RPMI7951 (cell line): ENCODE measurements around the gene MAMDC2. TPM values are rescaled to one million over a fixed set of nuclear protein-coding genes. Genes with fewer than 3 reads are reported as not detected.
A peak's percentile ranks its signal among the peaks of the same experiment; 100 is the strongest.
"Not testable (repeated sequence)": the region's sequence is repeated elsewhere in the genome, so short reads cannot be mapped to it uniquely, and the experiment has no call there.

Experiments
- DNase-seq: peaks from one replicate; pipeline ENCODE4 v3.0.0-alpha.2; 2012; ENCODE audit warnings: low read depth
- total RNA-seq: library from RNA; depleted of rRNA; stranded (reverse); fragments of >200 nt; shearing (Covaris generic); gene quantifications from 2 replicates; pipeline ENCODE4 v1.2.3, GENCODE V29; 2014

MAMDC2 gene
- total RNA-seq, 1 experiment from 2014 or later = not detected

DNA sequence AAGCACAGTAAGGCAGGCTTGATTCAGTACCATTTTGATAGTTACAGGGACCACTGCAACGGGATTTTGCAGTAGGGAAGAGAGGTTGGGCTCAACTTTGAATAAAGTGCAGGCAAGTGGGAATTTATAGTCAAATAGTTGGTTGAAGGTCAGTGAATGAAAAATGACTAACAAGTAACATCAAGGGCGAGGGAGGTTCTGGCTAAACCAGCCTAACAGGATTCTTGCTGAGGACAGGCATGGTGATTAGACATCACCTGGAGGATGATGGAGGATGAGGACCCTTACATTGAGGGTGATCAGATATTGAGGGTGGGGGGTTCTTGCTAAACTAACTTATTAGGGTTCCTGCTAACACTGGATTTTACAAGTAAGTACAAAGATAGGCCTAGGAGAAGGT is 149.1 kb downstream of the MAMDC2 start:
- DNase-seq = no peak

DNA sequence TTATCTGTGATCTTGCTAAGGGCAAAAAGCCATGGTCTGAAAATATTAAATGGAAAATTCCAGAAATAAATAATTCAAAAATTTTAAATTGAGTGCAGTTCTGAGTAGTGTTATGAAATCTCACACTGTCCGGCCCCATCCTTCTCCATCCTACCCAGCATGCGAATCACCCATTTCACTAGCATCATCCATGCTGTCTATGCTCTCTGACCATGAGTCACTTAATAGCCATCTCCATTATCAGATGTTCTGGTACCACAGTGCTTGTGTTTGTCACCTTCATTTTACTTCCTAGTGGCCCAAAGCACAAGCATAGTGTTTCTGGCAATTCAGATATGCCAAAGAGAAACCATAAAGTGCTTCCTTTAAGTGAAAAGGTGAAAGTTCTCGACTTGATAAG is 151.8 kb downstream of the MAMDC2 start:
- no peak for DNase-seq

DNA sequence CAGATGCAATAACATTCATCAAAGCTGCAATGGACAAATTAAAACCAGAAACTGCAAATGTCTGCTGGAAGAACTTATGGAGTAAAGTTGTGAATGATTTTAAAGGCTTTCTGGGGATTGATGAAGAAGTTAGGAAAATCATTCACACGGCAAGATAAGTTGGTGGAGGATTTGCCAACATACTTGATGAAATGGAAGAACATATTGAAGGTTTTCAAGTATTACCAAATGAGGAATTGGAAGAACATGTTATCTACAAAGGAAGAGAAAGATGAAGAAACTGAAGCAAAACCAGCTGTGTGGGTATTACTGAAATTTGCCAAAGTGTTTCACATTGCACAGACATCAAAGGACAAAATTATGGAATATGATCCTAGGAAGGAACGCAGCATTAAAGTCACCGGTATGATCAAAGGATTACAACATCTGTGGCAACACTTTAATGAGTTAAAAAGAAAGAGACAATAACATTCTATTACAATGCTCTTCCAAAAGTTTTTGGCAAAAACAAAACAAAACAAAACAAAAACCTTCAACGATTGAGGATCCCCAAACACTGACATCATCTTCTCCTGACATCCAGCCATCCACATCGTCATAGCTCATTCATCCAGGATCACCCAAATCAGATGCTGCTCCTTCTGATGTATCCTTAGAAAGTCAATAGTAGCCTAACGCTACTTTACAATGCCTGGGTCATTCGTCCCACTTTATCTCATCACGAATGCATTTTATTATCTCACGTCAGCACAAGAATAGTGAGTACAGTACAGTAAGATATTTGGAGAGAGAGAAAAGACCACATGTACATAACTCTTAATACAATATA is 153.8 kb downstream of the MAMDC2 start:
- DNase-seq = no peak

DNA sequence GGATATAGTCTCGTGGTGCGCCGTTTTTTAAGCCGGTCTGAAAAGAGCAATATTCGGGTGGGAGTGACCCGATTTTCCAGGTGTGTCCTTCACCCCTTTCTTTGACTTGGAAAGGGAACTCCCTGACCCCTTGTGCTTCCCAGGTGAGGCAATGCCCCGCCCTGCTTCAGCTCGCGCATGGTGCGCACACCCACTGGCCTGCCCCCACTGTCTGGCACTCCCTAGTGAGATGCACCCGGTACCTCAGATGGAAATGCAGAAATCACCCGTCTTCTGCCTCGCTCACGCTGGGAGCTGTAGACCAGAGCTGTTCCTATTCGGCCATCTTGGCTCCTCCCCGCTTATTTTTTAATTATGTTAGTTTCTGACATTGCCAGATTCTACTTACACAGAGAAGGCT is 161.1 kb downstream of the MAMDC2 start:
- not testable (repeated sequence) for DNase-seq

DNA sequence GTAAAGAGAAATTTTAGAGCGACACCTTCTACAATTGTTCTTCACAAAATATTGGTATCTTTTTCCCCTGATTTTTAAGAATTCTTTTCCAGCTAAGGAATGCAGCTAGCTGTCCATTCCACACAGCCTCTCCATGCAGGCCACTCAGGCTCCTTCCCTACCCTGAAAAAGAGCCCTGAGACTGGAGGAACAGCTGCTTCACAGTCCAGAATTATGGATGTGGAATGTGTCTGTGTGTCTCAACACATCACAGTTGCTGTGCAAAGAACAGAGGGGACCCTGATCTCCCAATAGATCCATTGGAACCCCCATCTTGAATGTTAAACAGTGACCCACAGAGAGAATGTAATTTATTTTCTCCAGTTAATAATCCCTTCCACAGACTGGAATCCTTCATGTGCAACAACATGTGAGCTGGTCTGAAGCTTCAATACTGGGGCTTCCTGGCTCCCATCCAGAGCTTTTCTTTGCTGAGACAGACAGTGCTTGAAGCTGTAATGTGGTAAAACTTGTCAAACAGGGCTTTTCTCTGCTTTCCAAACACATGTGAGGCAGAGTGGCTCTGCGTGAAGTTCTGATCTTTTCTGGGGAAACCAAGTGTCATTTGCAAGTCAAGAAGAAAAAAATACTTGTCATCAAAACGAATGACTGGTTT is 161.8 kb downstream of the MAMDC2 start:
- no peak for DNase-seq

DNA sequence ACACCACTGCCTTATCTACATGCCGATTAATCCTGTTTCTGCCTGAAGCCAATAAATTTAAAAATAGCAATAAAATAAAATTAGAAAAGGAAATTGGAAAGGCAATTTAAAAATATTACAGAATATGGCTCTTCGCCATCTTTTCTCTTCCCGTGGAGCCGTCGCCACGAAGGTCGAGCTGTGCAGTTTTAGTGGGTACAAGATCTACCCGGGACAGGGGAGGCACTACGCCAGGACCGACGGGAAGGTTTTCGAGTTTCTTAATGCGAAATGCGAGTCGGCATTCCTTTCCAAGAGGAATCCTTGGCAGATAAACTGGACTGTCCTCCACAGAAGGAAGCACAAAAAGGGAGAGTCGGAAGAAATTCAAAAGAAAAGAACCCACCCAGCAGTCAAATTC is 173.4 kb downstream of the MAMDC2 start:
- no peak for DNase-seq

DNA sequence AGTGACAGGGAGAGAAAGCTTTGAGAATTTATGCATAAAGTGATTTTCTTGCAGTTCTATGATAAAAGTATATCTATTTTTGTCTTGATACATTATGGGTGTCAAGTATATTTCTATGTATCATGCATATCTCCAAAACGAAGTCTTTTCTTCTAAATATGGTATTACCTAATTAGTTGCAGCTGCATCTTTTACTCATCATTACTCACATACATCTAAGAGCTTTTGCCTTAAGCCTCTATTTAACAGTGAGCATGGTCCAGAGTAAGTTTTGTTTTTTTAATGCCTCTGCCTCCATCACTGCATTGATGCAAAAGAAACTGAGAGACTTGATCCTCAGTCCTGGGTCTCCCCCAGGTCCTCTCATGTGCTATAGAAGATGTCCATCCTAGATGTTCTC is 175.1 kb downstream of the MAMDC2 start:
- peak; percentile 58 for DNase-seq

DNA sequence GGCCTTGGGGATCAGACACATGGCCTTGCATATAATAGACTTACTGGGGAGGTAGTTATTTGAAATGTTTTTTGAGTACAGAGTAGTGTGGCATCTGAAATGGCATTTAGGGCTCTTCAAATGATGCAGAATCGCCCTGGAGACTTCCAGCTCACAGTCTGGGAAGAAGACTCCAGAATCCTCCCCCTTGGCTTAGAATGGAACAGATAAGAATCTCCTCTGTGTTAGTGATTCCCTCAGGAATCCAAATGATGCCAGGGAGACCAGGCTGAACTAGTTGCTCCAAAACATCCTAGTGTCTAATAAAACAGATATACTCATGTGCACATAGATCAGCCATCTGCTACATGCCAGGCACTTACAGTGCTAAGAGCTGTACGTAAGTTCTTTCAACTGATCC is 176.6 kb downstream of the MAMDC2 start:
- DNase-seq = peak; percentile 45

DNA sequence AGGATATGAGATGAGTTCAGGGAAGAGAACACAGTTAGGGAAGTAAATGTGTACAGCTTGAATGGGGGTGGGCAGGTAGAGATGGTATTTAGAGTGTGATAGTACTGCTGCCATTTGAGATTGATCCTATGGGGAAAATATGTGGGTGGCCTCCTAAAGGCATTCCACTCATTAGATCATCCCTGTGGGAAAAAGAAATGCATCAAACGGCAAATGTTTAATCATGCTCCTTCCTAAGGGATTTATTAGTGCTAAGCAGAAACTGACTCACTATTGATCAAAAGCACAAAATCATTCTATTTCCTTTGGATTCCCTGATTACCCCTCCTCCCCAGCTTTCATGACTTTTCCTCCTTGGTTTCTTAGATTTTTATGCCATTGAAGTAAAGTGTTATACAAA is 178.7 kb downstream of the MAMDC2 start:
- DNase-seq = no peak

DNA sequence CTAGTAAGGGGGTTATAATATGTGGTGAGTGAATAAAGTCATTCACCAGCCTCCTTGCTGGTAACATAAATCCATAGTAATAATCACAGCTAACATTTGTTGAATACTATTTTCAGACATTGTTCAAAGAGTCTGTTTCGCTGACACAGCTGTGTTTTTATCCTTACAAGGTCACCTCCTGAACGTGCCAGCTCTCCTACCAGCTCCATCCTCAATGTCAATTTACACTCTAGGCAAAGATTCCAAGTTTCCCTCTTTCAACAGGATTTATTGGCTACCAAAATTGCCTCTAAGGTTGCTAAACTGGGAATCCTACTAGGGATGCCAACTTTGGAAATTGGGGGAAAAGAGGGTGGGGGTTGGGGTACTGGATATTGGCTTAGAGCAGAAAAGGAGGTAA is 184.5 kb downstream of the MAMDC2 start:
- no peak for DNase-seq

DNA sequence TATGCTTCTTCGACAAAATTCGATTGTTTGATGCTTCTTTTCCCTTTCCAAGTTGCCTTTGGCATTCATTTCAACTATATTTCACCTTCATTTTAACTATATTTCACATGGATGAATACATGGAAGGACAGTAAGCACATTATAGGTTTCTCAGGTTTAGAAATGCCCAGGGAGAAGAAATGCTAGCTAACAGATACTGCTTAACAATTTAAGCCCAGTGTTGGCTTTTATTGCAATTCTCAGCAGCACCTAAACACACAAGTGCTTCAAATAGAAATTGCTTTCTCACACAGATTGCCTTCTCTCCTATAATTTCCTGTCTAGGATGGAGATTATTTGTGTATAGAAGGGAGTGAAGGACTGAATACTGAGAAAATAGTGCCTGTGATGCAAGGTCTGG is 185.0 kb downstream of the MAMDC2 start:
- DNase-seq = no peak

DNA sequence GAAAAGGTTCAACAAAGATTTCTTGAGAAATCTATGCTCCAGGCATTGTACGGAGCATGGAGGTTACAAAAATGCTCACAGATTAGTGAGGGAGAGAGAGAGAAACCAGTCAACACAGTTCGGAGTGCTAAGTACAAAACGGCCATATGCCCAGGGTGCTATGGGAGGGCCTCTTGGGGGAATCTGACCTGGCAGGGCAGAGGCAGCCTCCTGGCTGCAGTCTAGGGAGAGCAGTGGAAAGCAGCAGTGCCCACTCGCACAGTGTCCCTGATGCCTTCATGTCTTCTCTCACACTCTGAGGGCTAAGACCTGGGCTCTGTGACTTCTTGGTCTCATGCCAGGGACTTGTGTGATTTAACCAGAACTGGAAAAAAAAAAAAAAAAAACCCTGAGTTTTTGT is 185.4 kb downstream of the MAMDC2 start:
- peak; percentile 8 for DNase-seq

DNA sequence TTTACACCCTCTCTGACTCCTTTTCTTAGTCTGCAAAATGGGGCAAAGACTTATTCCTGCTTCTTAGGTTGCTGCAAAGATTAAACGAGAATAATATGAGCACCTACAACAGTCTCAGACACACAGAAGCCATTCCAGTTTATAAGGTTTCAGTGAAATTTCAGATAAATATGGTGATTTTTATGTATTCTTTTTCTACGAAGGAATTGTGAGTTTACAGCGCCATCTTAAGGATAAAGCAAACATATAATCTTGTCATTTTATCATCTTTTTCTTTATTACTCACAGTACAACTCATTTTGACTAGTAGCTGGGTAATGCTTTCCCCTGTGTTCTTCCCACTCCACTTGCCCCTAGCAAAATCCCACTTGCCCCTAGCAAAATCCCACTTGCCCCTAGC is 185.9 kb downstream of the MAMDC2 start:
- DNase-seq = peak; percentile 23

DNA sequence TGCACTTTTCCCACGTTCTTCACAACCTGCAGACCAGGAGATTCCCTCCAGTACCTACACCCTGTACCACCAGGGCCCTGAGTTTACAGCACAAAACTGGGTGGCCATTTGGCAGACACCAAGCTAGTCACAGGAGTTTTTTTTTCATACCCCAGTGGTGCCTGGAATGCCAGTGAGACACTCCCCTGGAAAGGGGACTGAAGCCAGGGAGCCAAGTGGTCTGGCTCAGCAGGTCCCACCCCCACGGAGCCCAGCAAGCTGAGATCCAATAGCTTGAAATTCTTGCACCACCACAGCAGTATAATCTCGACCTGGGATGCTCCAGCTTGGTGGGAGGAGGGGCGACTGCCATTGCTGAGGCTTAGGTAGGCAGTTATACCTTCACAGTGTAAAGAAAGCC is 188.8 kb downstream of the MAMDC2 start:
- DNase-seq = no peak

DNA sequence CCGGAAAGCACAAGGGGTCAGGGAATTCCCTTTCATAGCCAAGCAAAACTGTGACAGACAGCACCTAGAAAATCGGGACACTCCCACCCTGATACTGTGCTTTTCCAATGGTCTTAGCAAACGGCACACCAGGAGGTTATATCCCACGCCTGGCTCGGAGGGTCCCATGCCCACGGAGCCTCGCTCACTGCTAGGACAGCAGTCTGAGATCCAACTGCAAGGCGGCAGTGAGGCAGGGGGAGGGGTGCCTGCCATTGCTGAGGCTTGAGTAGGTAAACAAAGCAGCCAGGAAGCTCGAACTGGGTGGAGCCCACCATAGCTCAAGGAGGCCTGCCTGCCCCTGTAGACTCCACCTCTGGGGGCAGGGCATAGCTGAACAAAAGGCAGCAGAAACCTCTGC is 190.6 kb downstream of the MAMDC2 start:
- not testable (repeated sequence) for DNase-seq

DNA sequence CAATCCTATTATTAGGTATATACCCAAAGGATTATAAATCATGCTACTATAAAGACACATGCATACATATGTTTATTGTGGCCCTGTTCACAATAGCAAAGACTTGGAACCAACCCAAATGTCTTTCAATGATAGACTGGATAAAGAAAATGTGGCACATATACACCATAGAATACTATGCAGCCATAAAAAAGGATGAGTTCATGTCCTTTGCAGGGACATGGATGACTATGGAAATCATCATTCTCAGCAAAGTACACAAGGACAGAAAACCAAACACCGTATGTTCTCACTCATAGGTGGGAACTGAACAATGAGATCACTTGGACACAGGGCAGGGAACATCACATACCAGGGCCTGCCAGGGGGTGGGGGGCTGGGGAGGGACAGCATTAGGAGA is 202.3 kb downstream of the MAMDC2 start:
- not testable (repeated sequence) for DNase-seq

DNA sequence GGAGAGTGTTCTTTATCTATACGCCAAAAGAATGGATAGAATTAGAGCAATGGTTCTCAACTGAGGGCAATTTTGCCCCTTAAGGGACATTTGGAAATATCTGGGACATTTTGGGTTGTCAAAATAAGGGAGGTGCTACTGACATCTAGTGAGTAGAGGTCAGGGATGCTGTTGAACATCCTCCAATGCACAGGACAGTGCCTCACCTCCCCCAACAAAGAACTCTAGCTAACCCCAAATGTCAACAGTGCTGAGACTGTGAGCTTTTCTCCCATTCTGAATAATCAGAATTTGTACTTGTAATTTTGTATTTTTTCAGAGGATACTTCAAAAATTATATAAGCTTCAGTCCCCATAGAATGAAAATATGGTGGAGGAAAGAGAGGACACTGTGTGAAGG is 206.6 kb downstream of the MAMDC2 start:
- DNase-seq = no peak

DNA sequence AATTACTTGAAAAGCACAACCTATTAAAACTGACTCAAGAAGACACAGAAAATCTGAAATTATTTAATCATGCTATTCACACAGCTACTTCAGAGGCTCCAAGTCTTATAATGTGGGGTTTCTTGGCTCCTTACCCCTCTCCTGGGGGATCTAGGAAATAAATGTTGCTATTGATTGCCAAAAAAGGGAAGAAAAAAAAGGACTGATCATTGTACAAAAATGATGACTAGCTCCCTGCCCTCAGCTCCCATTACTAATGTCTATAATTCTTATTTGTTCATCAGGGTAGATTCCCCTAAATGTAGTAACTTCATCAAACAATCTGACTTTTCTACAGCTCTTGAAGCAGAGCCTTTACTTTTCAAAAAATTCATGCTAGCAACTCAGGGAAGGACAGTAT is 211.8 kb downstream of the MAMDC2 start:
- DNase-seq = no peak

DNA sequence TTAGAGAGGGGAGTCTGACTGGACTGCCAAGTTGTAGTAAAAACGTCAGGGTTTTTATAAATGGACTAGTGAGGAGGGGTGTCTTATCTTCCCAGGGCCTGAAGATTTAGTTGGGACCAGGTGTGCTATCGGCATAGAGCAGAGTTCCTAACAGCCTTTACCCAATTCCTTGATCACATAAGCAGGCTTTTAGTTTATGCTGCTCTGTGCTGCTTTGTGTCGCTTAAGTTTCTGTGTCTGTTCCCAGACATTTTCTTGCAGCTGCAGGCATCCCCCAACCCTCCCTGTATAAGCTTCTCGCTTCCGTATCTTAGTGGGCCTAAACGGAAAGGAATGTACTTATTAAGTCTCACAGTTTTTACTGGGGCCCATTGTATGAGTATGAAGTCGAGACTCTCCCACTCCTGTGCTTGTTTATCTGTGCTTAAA is 212.5 kb downstream of the MAMDC2 start:
- peak; percentile 70 for DNase-seq

DNA sequence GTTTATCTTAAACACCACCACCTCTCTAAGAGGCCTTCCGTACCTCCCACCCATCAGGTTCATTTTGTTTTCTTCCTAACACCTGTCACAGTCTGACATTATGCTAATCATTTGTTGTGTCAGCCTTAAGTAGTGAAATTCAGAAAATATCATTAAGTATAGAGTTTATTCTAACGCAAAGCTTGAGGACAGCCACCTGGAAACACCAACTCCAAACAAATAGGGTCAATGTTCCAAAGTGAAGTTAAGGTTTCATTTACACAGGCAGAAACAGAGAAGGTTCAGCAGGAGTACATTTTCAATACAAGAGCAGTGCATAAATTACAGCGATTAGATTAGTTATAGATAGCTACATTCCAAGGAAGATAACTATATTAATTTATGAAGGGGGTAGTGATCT is 213.9 kb downstream of the MAMDC2 start:
- DNase-seq = no peak

DNA sequence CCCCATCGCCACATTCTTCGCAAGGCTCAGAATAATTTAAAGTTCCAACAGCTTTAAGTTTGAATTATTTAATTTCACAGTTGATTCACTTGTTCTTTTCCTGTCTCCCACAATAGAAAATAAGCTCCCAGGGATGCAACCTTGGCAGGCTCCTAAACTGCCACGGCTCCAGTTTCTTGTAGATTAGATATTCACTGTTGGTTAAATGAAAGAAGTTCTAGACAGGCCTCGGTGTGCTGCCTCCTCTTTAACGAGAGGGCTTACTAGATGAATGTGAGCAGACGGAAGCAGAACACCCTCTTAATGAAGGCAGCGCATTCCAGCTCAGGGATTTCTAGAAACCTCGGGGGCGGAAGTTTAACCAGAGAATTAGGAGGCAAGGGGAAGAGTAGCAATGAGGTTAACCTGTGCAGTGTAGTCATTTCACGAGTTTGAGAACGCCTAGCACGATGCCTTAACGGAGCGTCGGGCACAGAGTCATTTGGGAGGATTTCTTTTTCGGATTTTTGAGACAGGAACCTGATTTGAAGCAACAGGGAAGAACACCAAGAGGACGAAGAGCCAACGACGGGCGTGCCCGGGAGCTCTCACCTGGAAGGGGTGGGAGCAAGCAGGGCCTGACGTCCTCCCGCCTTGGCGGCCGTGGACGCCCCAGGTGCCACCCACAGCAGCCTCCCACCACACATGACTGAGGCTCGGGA is 214.5 kb downstream of the MAMDC2 start:
- DNase-seq = peak; percentile 46

DNA sequence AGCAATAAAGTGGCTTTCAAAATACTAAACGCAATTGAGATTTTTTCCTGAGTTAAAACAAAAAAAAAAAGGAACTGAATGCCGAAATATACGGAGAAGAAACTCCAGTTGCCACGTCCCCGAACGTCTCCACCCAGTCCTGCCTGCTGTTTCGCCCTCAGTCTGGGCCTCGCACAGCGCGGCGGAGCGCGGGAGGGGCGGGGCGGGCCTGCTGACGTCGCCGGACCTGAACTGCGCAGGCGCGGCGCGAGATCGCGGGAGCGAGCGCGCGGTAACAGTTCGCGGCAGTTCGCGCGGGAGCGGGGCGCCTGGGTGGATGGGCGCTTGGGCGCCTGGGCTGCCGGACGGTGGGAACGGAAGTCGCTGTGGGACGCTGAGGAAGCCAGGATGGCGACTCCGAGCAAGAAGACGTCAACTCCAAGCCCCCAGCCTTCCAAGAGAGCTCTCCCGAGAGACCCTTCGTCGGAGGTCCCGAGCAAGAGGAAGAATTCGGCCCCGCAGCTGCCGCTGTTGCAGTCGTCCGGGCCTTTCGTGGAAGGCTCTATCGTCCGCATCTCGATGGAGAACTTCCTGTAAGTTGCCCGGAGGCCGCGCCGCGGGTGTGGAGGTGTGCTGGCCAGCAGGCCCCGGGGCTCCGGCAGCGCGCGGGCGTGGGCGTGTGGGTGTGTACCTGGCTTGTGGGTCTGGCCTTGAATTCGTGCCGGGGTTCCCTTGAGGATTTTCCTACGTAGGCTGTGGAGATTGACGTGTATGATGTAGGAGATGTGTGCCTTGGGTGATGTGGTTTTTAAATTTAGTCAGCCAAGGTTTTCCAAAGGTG is 215.3 kb downstream of the MAMDC2 start, which contains the start of gene SMC5:
TSS of gene SMC5 (plus strand) at position 287 of the 820 bp plus-strand sequence. CDS start at position 388, 101 bp downstream.
- DNase-seq = peak; percentile 86
